GM08714 (cell line): ENCODE results near the gene RIMKLA.

Experiments
- H3K4me3 ChIP-seq: fragments of 200-500 bp; sonication (Bioruptor generic); 2 replicates; pipeline ENCODE4 v1.5.1; 2014; ENCODE audit warnings: mild to moderate bottlenecking, low read length, inconsistent platforms
- ZNF274 ChIP-seq: IDR thresholded peaks from 2 replicates; pipeline ENCODE4 v1.6.1; 2012; ENCODE audit warnings: mild to moderate bottlenecking, low read depth, low read length

RIMKLA gene, protein sequence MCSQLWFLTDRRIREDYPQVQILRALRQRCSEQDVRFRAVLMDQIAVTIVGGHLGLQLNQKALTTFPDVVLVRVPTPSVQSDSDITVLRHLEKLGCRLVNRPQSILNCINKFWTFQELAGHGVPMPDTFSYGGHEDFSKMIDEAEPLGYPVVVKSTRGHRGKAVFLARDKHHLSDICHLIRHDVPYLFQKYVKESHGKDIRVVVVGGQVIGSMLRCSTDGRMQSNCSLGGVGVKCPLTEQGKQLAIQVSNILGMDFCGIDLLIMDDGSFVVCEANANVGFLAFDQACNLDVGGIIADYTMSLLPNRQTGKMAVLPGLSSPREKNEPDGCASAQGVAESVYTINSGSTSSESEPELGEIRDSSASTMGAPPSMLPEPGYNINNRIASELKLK

GRCh38 chr1:42380586-42381279 is at the start of gene RIMKLA:
Gene RIMKLA, plus strand, starts transcription at chr1:42380792. Its CDS starts 143 bp downstream, at chr1:42380935.
- H3K4me3 ChIP-seq: peak within 1 kb of the TSS; percentile 73; the same call in 1 of the 2 replicates
- no peak for TF ChIP-seq ZNF274

DNA sequence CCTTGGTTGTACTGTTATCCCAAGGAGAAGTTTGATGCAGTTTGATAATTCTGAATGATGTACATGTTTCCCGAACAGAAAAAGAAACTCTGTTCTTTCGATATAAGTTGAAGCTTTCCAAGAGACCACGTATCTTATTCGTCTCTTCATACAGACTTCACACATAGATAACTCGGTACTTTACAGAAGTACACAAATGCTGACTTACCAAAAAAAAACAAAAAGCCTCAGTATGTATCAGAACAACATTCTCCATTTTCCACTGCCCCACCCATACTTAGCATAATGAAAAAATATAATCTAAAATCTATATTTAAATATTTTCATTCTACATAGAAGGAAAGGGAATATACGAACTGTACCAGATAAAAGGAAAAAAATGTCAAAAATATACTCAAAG is 47.7 kb upstream of the RIMKLA start:
- peak overlapping the region; percentile 91; the same call in 1 of the 2 replicates for H3K4me3 ChIP-seq
- TF ChIP-seq ZNF274: no peak

- no peak for TF ChIP-seq ZNF274
- peak overlapping the region; percentile 91 for H3K4me3 ChIP-seq
Measured at GRCh38 chr1:42333662-42334239, 46.8 kb upstream of the RIMKLA start.

GRCh38 chr1:42334240-42335049 is 46.1 kb upstream of the RIMKLA start:
- no peak for TF ChIP-seq ZNF274
- H3K4me3 ChIP-seq: peak overlapping the region; percentile 91

- no peak for TF ChIP-seq ZNF274
- peak within 1 kb of the TSS; percentile 95 for H3K4me3 ChIP-seq
Measured at GRCh38 chr1:42335050-42335808, 45.4 kb upstream of the RIMKLA start, which contains the start of gene FOXJ3. Gene FOXJ3, minus strand, starts transcription at chr1:42335235. Its CDS starts 24,142 bp downstream, at chr1:42311093.

DNA sequence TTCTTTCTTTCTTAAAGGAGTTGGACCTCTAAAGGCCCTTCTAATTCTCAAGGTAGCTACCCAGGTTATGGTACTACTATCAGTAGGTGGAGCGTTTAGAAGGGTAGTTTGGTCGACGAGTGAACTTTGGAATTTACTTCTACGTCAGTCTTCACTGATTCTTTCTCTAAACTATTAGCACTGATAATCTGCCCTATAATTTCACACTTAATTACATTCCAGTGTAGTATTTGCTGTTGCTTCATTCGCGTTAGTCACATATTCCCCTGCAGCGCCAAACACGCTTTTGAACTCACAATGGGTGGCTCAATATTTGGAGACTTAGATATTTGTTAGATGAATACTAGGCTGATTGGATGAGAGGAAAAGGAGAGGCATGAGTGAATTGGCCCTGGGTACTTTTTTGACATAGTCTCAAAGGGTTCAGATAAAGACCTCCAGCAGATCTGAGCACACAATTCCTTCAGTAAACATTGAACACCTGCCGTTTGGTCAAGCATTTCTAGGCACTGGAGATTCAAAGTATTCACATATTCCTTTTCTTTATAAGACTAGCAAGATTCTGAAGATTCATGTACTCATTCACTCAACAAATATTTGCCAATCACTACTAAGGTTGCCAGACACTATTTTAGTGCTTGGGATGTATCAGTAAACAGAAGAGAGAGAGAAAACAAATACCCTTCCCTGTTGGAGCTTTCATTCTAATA is 44.6 kb upstream of the RIMKLA start:
- TF ChIP-seq ZNF274: no peak
- H3K4me3 ChIP-seq: peak overlapping the region; percentile 95

- H3K4me3 ChIP-seq: no peak overlapping the region
- TF ChIP-seq ZNF274: no peak
Measured at GRCh38 chr1:42336978-42337377, 43.6 kb upstream of the RIMKLA start.

GRCh38 chr1:42340093-42340492 is 40.5 kb upstream of the RIMKLA start:
- no peak for TF ChIP-seq ZNF274
- H3K4me3 ChIP-seq: no peak overlapping the region

DNA sequence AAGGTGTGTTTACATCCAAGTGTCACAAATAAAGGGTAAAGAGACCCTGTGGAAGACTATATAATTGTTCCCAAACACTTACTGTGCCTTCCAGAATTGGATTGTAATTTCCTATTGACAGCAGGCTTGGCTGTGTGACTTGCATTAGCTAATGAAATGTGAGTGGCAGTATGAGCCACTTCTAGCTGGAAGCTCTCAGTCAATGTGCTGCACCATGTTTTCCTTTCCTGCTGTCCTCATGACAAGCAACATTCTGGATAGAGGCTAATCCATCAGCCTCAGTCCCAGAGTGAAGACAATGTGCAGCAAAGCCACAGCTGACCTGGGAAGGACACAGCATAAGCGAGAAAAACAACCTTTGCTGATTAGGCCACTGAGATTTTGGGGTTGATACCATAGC is 39.7 kb upstream of the RIMKLA start:
- TF ChIP-seq ZNF274: no peak
- H3K4me3 ChIP-seq: no peak overlapping the region

DNA sequence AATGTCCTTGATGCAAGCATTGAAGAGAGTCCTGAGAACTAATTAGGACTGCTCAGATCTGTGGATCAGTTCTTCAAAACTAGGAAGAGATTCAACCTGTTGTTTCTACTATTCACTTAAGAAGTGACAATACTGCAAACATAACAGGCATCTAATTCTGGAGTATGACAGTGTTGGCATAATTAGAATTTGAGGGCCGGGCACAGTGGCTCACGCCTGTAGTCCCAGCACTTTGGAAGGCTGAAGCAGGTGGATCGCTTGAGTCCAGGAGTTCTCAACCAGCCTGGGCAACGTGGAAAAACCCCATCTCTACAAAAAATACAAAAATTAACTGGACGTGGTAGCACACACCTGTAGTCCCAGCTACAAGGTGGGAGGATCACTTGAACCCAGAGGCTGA is 37.5 kb upstream of the RIMKLA start:
- TF ChIP-seq ZNF274: no peak
- H3K4me3 ChIP-seq: no peak overlapping the region

- H3K4me3 ChIP-seq: no peak overlapping the region
- no peak for TF ChIP-seq ZNF274
Measured at GRCh38 chr1:42348498-42348897, 32.1 kb upstream of the RIMKLA start.

DNA sequence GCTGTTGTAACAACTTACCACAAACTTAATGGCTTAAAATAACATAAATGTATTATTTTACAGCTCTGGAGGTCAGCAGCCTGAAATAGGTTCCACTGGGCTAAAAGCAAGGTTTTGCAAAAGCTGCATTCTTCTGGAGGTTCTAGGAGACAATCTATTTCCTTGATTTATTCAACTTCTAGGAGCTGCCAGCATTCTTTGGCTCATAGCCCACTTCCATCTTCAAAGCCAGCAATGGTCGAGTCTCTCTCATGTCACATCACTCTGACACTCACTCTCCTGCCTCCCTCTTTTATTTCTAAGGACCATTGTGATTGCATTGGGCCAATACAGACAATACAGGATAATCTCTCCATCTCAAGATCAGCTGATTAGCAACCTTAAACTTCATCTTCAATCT is 30.5 kb upstream of the RIMKLA start:
- no peak overlapping the region for H3K4me3 ChIP-seq
- TF ChIP-seq ZNF274: no peak

DNA sequence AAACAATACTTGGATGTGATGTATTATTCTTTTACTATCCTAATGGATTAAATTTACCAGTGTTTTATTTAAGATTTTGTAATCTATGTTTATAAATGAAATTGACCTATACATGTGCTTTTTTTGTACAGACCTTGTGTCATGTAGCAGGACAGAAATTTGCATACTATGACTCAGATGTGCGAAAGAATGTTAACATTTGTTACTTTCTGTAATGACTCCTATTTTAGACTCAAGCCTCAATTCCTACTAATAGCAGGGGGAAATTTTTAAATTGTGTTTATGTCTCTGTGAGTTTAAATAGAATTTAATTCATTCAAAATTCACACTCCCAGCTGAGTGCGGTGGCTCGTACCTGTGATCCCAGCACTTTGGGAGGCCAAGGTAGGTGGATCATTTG is 21.8 kb upstream of the RIMKLA start:
- no peak for TF ChIP-seq ZNF274
- no peak overlapping the region for H3K4me3 ChIP-seq

GRCh38 chr1:42359466-42359865 is 21.1 kb upstream of the RIMKLA start:
- TF ChIP-seq ZNF274: no peak
- no peak overlapping the region for H3K4me3 ChIP-seq
